HG02763 (cell line): Measurements from ENCODE around the gene ACTRT2.

Source experiments
- ATAC-seq: cut with Tn5 transposase; IDR thresholded peaks from one replicate; pipeline ENCODE4 v1.9.1; 2021; ENCODE audit warnings: mild to moderate bottlenecking, moderate library complexity; ENCODE audit not compliant: unreplicated experiment

ACTRT2 gene

DNA sequence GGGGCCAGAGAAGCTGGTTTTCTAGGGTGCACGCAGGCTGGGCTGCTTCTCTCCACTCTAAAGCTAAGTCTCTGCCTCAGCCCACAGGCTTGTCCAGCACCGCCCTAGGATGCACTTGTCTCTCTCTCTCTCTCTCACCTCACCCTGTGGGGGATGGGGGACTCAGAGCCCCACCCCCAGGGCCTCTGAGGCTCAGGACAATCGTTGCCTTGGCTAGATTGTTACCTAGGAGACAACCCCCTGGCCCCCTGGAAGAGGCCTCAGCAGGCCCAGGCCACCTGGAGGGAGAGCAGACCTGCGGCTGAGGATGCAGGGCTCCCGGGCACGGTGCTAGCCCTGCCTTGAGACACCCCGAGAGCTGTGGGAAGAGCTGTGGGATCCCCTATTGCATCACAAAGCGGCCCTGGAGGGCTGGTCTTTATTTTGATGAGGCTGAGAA is at the start of gene ACTRT2:
Gene ACTRT2, plus strand, starts transcription at position 235 of the 439 bp plus-strand sequence. CDS start 220 bp downstream, outside the sequence.
- ATAC-seq: no peak

DNA sequence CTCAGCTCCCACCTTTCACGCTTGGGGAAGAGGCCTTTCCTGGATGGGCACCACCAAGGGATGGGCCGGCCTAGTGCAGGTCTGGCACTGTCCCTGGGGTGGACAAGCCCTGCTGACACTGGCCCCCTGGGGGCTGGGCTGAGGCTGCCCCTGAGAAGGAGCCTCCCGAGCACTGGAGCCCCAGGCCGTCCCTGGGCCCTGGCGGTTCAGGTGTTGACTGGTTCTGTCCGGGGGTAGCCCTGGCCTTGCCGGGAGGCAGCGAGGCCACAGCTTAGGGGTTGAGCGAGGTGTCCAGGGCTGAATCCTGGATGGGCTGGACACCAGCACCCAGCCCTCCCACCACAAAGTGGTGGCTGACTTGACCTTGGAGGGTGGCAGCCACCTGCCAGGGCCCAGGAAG is 49.7 kb upstream of the ACTRT2 start:
- ATAC-seq: no peak

- no peak for ATAC-seq
Observed at GRCh38 chr1:2972011-2972878, 49.0 kb upstream of the ACTRT2 start.

- no peak for ATAC-seq
Observed at GRCh38 chr1:2972879-2973575, 48.2 kb upstream of the ACTRT2 start.

- ATAC-seq: no peak
Observed at GRCh38 chr1:2973601-2974593, 47.4 kb upstream of the ACTRT2 start.

DNA sequence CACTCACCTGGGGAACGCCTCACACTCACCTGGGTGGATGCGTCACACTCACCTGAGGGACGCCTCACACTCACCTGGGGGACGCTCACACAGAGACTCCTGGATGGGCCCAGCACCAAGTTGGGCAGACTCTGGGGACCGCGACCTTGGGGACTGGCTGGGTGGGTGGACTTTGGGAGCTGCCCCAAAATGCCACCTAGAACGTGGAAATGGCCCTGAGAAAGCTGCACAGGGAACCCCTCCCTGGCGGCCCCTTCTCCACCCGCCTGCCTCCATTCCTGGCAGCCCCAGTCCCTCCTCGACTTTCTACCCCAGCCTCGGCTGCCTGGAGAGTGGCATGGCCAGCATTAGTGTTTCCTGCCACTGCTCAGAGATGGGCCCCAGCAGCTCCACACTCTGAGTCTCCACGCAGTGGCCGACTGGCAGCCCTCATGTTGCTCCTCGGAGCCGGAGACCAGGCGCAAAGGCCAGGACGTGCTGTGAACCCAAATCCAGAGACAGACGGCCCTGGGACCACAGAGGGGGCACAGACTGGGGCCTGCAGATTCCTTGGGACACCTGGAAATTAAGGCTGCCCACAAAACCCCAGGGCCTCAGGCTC is 46.5 kb upstream of the ACTRT2 start:
- no peak for ATAC-seq

GRCh38 chr1:2975466-2976179 is 45.6 kb upstream of the ACTRT2 start:
- no peak for ATAC-seq

GRCh38 chr1:2976180-2976562 is 45.1 kb upstream of the ACTRT2 start:
- no peak for ATAC-seq

- ATAC-seq: no peak
Observed at GRCh38 chr1:2977886-2978611, 43.2 kb upstream of the ACTRT2 start.

DNA sequence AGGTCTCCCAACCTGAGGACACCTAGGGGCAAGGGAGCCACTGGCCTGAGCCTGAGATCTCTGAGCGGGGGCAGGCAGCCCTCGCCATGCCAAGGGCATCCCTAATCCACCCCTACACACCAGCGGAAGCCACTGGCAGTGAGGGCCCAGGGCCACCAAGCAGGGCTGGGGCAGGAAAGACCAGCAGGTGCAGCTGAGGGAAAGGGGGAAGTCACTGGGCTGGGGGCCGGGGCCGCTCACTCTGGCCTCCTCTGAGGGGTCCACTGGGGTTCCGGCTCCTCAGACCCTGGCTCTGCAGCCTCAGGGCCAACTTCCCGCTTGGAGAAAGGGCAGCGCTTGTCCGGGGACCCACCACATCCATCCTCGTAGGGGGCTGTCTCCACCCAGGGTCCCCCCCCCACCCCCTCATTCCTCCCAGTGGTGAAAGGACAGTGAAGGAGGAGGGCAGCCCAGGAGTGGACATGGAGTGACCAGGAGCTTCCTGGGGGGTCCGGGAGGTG is 42.5 kb upstream of the ACTRT2 start:
- ATAC-seq: no peak

- no peak for ATAC-seq
Observed at GRCh38 chr1:2979191-2980072, 41.8 kb upstream of the ACTRT2 start.

- no peak for ATAC-seq
Observed at GRCh38 chr1:2980073-2980791, 41.0 kb upstream of the ACTRT2 start.

GRCh38 chr1:2980849-2981248 is 40.4 kb upstream of the ACTRT2 start:
- ATAC-seq: no peak

DNA sequence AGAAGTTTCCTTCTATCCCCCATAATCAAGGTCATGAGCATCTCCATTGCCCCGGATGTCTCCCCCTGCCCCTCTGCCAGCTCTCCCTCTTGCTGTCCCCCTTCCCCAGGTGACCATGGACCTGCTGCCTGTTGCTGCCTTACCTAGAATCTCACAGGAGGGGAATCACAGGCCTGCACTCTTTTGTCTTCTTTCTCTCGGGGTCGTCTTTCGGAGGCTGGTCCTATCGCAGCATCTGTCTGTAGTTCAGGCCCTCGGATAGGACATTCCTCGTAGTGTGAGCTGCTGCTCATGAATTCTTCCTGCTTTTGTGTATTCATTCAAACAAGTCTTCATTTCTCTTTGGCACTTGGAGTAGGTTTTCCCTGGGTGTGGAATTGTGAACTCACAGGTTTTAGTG is 39.9 kb upstream of the ACTRT2 start:
- no peak for ATAC-seq

DNA sequence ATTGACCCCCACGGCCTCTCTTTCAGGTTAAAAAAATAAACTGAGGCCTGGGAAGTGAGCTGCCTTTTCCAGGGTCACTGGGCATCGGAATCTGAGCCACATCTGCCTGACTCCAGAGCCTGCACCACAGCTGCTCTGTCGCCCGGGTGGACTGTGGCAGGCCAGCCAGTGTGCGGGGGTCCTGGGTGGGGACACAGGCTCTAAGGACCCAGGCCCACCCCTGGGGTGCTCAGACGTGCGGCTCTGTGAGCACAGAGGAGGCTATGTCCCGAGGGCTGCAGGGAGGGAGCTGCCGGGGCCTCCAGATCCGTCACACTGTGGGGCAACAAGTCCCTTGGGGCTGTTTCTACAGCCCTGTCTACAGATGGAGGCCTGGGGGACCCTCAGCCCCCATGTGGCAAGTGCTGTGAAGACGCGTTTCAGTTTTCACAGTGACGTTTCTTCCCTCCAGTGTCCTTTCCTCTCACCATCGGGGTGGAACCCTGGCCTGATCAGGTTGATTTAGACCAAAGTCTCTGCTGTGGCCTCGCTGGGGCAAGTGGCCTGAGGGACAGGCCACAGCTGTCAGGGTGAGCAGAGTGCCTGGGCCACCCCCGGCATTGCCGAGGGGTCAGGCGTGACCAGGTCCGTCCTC is 39.2 kb upstream of the ACTRT2 start:
- ATAC-seq: no peak

GRCh38 chr1:2982615-2983318 is 38.5 kb upstream of the ACTRT2 start:
- no peak for ATAC-seq
